Hematopoietic multipotent progenitor cell treated with erythropoietin and hydrocortisone succinate and interleukin-3 and kit ligand, for 6 days (in vitro differentiated cells): ENCODE measurements around the gene CACNA2D3.
"Not testable (repeated sequence)": the region's sequence is repeated elsewhere in the genome, so short reads cannot be mapped to it uniquely, and the experiment has no call there.

Experiments used
- DNase-seq: peaks from one replicate; pipeline ENCODE4 v3.0.0-alpha.2; 2015

CACNA2D3 gene

GRCh38 chr3:54593653-54594052 lies 471.3 kb downstream of the CACNA2D3 start:
- DNase-seq = no peak

DNA sequence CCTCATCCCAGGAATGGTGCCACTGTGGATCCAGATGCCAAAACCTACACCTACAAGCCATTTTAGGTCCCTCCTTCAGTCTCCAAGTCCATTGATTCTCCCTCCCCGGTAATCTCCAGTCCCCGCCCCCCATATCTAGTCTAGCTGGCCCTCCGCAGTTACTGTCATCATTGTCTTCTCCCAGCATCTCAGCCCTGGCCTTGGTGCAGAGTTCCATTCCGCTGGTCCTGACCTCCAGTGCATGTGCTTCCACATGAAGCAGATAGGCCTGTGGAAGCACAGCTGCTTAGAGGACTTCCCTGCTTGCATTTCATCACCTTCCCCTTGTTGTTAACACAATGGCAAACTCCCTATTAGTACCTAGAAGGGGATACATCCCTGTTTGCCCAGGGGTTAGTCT lies 473.7 kb downstream of the CACNA2D3 start:
- no peak for DNase-seq

DNA sequence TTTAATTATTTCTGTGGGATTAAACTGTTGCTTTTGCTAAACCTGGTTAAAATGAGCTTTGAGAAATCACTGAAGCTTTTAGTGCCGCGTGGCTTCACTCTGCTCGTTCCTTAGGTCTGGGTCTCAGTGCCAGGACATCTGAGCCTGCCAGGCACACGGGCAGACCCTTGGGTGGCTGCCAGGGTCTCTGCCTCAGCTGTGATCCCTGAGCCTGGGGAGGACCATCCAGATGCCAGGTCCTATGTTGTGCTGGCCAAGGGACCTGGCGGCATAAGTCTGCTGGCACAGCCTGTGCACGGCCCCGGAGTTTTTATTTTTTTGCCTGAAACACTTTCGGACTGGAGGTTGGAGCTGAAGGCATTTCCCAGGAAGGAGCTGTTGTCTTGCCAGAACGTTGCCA lies 477.4 kb downstream of the CACNA2D3 start:
- DNase-seq = no peak

DNA sequence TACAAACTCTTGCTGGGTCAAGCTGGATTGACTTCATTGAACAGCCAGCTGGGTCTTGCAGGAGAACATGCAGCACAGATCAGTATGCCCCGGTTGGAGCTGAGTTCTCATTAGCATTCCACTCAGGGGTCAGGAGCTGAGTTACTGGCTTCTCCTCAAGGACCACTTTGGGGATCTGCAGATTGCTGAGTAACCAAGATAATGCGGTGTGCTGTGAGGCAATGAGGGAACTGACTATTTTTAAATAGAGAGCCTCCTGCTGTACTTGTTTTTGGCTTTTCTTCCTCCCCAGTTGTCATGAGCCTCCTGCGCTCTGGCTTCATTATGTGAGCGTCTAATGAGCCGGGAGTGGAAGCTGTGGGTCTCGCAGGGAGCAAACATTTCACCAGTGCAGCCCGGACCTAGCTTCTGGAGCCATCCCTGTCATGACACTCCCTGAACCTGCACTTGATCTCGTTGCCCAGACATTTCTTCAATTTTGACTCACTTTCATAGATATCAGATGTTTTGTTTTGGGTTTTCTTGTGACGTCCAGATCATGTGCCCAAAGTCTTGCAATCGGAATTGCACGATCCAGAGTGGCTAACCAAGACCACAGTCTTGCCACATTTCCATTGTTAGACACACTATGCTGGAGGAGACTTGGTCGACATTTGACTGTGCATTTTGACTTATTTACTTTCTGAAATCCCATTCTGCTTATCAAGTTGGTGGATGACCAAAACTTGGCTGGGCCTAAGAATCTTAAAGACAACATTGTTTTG lies 478.3 kb downstream of the CACNA2D3 start:
- no peak for DNase-seq

- no peak for DNase-seq
Observed at GRCh38 chr3:54604495-54604894, 482.1 kb downstream of the CACNA2D3 start.

GRCh38 chr3:54608041-54608440 lies 485.7 kb downstream of the CACNA2D3 start:
- DNase-seq = no peak

- DNase-seq = no peak
Observed at GRCh38 chr3:54619053-54619452, 496.7 kb downstream of the CACNA2D3 start.

DNA sequence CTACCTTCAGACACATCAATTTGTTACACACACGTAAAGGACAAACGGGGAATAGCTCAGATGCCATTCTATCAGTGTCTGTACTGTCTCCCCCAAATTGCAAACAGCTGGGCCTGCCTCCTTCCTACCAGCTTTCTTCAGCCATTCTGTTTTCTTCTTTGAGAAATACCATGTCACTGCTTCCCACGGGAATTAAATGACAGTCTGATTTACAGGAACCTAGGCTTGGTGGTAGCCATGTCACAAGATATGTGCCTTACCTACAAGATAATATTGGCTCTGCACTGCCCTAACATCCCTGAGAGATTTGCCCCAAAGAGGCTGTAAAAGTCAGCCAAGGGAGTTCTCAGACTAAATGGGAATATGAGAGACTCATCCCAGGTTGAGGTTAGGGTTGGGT lies 497.2 kb downstream of the CACNA2D3 start:
- no peak for DNase-seq

GRCh38 chr3:54621184-54621583 lies 498.8 kb downstream of the CACNA2D3 start:
- DNase-seq = peak; percentile 68

- no peak for DNase-seq
Observed at GRCh38 chr3:54622678-54623077, 500.3 kb downstream of the CACNA2D3 start.

GRCh38 chr3:54625805-54626787 lies 503.7 kb downstream of the CACNA2D3 start:
- DNase-seq = no peak

DNA sequence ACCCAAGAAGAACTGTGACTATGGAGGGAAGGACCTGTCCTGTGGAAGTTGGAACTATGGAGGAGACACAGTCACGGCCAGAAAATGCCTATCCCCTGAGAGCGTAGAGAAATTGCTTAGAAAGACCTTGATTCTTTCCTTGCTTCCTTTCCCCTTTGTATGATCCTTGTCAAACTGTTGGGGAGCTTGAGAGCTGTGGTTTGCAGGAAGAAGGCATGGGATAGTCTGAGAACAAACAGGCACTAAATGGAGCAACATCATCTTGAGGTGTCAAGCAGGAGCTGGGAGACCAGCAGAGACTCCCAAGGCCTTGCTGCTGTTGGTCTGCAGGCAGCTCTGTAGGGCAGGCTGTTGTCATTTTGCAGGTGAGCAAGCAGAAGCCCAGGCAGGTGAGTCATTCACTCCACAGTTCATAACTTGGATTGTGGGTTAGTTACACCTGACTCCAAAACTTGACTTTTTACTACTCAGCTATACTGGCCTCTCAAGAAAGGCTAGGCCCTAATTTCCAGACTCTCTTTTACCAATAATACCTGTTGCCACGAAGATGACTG lies 506.6 kb downstream of the CACNA2D3 start:
- DNase-seq = no peak

DNA sequence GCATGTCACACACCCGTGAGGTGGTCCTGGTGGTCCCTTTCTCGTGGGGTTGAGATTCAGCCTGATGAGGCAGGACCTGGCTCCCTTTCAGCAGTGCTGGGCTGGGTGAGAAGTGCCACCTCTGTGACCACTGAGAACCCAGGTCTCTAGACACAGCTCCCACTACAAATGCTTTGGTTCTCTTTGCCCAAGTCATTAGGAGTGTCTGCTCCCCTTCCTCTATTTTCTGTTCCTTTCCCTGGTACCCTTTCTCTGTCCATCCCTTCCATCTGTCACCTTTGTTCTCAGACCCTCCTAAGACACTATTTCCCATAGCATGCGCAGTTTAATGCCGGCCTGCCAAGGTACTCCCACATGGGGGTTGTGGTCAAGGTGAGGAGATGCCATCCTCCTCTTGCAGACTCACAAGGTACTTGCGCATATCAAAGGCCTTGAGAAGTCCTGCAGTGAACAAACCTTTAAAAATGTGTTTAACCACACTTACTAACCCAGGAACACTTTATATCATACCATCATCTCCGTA lies 507.8 kb downstream of the CACNA2D3 start:
- no peak for DNase-seq

- DNase-seq = not testable (repeated sequence)
Observed at GRCh38 chr3:54631001-54631400, 508.6 kb downstream of the CACNA2D3 start.

DNA sequence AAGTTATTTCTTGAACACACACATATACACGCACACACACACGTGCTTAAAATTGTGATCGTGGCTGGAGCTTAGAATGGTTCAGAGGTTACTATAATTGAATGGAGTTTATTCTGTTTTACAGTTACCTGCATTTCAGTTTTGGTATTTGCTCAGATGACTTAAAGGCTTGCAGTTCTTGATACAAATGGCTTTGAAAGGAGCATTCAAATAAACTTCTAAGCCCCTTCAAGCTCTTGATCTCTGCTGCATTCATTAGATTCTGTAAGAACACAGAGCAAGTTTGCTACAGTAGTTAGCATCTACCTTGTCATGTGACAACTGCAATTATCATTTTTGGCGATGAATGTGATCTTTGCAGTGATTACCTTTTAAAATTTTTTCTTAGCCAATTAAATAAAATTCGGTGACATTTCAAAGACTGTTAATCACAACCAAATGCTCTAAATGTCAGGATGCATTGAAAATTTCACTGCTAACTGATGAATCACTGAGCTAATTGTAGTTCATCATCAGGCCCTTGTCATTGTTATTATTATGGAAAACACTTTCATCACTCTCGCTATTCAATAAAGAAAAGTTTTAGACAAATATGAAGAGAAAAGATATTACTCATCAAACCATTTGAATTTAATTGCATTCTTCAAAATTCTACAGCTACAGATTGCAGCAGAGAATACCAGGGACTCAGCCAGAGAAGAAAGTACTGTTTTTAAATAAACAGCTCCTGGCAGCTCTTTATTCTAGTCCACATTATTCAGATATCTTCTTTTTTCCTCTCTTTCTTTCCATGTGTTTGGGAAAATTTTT lies 509.4 kb downstream of the CACNA2D3 start:
- DNase-seq = no peak

- DNase-seq = no peak
Observed at GRCh38 chr3:54632326-54632665, 509.9 kb downstream of the CACNA2D3 start.

DNA sequence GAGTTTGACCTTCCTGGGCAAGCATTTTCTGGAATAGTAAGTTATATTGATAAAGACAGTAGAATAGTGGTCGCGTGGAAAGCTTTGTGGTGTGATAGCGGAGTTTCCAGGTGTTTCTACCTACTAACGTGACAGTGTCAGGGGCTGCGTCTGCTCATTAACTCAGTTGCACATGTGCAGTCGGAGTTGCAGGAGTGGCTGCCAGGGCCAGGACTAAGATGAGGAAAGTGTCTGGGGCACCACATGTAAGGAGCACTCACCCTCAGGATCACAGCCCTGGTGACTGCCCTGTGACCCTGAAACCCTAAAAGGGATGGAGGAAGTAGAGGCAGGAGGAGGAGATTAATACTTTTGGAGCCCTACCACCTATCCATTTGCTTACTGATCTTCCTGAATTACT lies 510.5 kb downstream of the CACNA2D3 start:
- no peak for DNase-seq

DNA sequence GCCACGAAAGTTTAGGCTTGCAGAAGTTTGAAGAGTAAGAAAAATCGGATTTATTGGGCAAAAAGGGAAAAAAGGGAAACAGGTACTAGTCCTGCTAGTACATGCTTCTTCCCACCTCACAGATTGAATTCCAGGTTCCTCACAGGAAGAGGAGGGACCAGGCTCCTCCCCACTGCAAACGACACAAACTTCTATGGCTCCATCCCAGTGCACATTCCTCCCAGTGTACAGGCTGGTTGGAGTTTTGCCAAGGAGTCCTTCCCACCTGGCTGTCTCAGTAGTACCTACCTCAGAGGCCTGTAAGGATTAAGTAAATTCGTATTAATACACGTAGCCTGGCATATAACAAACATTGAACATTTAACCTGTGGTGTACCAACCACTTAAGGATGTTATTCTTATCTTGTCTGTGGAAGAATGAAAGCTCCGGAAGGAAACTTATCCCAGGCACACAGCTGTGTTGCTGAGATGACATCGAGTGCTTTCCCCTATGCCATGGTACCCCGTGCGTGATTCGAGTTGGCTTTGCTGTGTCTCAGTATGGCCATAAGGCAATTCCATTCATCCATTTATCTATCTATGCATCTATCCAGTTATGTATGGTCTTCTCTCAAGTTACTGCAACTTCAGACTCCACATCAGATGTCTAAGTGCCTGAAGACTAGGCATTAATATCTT lies 511.2 kb downstream of the CACNA2D3 start:
- no peak for DNase-seq

DNA sequence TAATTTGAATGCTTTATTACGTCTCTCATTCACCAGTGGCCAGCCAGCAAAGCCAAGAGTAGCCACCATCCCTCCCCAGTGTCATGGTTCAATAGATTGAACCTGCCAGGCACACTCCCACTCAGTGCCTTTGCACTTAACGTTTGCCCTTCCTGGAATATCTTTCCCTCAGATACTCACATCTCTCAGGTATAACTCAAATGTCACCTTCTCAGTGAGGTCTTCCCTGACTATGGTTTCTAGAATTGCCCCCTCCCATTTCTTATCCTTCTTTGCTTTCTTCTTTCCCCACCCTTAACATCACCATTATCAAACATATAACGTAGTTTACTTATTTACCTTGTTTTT lies 511.7 kb downstream of the CACNA2D3 start:
- no peak for DNase-seq

- DNase-seq = not testable (repeated sequence)
Observed at GRCh38 chr3:54639790-54640372, 517.5 kb downstream of the CACNA2D3 start.

DNA sequence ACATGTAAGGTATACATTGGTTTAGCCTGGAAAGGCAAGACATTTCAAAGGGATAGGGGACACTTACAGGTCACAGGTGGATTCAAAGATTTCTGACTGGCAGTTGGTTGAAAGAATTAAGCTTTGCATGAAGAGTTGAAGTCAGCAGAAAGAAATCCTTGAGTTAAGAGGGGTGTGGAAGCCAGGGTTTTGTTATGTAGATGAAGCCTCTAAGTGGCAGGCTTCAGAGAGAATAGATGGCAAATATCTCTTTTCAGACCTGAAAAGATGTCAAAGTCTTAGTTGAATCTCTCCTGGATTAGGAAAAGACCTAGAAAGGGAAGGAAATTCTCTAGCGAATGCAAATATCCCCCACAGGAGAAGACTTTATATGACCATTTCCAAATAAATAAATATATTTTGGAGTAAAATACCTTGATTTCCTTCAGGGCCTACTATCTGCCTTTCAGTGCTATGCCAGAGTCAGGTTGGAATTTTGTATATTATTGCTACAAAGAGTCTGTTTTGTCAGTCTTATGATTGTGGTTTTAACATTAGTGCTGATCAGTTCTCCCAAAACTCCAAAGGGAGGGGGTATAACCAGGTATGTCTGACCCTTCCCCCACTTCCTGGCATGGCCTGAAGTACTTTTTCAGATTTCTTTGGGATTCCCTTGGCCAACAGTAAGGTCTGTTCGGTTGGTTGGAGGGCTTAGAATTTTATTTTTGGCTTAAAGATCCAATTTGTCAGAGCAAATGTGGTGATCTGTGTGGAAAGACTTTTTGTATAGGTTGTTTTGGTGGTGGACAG lies 519.1 kb downstream of the CACNA2D3 start:
- no peak for DNase-seq
